GM21367 (cell line): ENCODE data around the gene ATP9A.
"Not testable (repeated sequence)": the region's sequence is repeated elsewhere in the genome, so short reads cannot be mapped to it uniquely, and the experiment has no call there.

Source experiments
- ATAC-seq: cut with Tn5 transposase; IDR thresholded peaks from one replicate; pipeline ENCODE4 v1.9.1; 2021; ENCODE audit not compliant: unreplicated experiment

Gene ATP9A

DNA sequence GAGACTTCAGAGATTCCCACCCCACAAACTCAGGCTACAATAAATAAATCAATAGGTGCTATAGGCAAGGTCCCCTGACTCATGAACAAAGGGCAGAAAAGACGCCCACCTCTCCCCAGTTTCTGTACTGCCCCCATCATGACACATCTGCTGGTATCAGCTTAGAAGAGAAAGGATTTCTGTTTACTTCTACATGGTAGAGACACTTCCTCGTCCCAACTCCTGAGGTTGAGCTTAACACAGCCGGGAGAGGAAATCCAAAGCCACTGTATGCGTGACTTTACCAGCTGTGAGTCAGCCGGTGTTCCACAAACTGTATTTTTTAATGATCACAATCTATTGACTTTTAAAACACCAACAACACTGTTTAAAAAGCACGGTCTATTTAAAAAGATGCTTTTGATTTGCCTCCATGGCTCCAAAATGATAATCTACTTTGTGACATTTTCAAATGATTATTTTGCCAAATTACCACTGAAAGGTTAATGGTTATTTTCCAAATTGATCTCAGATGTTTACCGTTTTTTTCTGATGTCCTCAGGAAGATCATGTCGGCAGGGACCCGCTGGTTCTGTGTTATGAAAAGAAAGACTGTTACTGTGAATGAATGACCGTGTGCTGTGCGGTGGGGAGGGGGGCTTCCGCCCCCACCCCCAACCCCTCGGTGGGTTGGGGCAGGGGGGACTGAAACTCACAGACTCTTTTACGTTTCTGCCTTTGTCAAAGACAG, 72.5 kb downstream of the ATP9A start:
- no peak for ATAC-seq

DNA sequence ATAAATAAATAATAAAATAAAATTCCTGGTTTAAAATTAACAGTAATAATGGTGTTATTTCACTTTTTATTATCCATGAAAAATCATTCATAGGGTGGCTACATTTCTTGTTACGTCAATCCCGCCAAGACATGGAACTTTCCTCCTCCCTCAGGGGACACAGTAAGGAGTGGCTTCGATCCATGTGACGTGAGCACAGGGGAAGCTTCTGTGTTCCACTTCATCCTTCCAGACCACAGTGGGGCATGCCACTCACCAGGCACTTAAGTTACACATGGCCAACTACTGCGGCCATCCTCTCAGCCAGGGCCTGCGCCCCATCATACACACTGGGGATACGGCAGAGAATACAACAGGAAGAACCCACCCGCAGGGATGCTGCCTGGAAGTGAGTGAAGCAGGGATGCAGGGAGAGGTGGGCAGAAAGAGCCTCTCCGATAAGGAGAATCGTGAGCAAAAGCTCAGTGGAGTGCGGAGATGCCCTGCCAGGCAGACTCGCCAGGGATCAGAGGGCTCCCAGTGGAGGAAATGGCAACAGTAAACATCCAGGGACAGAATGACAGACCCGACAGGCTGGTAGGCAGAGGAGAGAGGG, 75.3 kb downstream of the ATP9A start:
- no peak for ATAC-seq

DNA sequence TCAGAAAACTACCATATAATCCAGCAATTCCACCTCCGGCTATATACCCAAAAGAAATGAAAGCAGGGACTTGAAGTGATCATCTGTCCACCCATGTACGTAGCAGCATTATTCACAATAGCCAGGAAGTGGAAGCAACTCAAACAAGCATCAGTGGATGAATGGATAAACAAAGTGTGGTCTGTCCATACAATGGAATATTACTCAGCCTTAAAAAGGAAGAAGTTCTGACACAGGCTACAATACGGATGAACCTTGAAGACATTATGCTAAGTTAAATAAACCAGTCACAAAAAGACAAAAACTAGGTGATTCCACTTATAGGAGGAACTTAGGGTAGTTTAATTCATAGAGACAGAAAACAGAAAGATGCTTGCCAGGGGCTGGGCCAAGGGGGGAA, 76.5 kb downstream of the ATP9A start:
- no peak for ATAC-seq

DNA sequence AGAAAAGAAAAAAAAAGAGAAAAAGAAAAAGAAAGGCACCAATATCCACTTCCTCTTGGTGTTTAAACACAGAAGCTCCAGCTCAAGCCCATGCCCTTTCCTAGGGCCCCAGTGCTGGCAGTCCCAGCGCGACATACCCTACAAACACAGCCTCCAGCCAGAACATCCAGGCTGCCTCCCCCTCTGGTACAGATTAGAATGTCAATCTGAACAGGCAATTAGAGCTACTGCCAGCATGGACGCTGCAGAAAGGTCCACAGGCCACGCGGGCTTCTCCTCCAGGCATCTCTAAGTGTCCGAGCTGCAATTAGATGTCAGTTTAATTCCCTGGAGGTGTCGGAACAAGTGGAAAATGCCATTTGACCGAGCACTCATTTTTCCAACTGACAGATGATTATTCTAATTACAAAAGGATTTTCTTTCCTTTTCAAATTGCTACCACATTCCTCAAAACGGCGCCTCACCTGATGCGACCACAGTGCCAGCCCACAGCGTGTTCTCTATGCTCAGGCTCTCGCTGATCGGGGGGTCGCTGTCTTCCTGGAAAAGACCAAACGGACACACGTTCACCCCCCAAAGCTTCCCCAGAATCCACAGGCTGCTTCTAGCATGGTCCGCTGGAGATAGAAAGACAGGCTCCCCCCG, 79.5 kb downstream of the ATP9A start:
- ATAC-seq, result no peak

DNA sequence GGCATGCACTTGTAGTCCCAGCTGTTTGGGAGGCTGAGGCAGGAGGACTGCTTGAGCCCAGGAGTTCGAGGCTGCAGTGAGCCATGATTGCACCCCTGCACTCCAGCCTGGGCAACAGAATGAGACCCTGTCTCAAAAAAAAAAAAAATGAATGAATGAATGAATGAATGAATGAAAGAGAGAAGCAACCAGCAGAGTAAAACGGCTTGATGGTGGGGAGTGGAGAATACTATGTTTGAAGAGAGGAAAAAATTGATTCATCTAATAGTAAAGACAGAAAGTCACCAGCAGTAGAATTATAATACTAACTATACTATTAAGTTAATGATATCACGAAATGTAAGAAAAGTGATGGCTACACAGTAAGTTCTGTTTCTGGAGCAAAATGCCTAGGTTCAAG, 80.6 kb downstream of the ATP9A start:
- ATAC-seq, result no peak

DNA sequence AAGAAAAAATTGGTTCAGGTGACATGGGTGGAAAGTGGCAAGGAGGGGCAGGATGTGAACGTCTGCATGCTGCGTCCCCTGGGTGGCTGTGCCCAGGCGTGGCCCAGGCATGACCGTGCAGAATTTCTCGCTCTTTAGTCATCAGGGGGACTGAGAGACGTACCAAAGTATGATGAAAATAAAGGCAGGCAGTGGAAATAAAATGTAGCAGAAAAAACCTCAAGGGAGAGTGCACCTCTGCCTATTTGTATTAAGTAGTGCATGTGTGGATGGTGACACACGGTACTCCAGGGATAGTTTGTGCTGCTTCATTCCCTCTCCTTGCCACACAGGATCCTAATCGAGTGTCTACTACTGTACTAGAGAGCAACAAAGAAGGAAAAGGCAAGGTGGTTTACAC, 81.1 kb downstream of the ATP9A start:
- ATAC-seq, result no peak

DNA sequence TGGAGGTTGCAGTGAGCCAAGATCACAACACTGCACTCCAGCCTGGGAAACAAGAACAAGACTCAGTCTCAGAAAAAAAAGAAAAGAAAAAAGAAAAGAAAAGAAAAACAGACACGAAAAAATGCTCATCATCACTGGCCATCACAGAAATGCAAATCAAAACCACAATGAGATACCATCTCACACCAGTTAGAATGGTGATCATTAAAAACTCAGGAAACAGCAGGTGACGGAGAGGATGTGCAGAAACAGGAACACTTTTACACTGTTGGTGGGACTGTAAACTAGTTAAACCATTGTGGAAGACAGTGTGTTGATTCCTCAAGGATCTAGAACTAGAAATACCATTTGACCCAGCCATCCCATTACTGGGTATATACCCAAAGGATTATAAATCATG, 82.7 kb downstream of the ATP9A start:
- ATAC-seq, result not testable (repeated sequence)

DNA sequence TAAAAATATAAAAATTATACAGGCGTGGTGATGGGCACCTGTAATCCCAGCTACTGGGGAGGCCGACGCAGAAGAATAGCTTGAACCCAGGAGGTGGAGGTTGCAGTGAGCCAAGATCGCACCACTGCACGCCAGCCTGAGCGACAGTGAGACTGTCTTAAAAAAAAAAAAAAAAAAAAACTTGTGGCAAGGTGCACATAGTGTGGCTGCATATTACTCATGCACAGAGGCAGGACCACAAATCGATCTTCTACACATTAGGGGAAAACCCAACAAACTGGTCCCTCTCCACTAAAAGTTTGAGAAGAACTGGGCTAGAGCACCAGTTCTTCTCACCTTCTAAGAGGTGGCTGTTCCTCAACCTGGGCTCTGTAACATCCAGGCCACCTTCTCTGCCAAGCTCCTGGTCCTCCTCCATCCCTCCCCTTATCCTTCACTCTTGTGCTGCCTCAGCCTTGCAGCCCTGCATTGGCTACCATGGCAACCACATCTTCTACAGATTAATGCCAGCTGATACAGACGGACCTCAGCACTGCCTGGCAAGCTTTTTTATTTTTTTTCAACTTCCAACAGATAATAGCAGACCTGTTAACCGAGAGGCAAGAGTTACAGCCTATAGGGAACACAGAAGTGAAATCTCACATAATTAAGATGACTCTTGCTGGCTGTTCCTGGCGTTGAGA, 88.0 kb downstream of the ATP9A start:
- no peak for ATAC-seq

DNA sequence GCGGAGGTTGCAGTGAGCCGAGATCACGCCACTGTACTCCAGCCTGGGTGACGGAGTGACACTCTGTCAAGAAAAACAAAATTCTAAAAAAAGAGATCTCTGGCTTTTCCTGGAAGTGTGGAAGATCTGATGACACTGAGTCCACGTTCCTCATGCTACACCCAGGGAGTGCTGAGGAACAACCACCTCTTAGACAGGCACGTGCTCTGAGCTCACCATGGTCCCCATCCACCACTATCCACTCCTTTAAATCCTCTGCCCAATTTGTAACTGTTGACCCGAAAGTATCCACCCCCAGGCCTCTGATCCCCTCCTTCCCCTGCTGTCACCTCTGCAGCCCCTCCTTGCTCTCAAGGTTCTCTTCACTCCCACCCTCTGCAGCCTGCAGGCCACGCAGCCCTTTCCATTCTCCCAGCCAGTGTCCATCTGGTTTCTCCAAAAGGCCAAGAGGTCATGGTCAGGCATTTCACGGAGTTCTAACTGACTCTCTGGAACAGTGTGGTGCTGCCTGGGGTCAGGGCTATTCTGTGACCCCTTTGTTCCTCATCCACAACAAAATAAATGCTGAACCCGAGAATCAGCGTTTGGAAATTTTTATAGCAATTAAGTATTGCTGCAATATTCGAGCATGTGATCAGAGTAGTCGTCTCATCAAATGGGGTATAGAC, 88.8 kb downstream of the ATP9A start:
- ATAC-seq, result no peak

DNA sequence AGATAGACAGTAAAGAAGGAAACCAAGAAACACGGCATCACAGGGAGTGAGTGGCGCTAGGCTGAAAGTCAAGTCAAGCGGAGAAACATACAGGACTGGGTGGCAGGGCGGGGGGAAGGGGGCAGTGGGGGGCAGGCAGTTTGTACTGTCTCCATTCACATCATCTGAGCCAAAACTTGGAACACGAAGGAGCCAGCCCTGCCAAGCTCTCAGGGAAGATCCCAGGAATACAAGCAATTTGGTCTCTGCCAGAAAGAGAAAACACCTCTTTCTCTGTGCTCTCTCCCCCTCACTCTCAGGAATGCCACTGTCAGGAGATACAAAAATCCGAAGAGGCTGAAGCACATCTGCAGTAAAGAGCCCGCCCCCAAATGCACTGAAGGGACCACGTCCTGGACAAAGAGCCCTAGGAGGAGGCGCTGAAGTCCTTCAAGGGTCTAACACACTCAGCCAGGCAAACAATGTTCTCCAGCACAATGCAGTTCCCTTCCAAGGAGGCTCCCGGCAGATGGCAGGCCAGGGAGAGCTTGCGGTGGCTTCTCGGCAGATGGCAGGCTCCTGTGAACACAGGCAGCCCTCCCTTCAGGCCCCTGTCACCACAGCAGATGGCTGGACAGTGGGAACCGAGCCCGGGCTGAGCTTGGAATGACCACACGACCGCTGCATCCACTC, 90.0 kb downstream of the ATP9A start:
- ATAC-seq, result no peak

DNA sequence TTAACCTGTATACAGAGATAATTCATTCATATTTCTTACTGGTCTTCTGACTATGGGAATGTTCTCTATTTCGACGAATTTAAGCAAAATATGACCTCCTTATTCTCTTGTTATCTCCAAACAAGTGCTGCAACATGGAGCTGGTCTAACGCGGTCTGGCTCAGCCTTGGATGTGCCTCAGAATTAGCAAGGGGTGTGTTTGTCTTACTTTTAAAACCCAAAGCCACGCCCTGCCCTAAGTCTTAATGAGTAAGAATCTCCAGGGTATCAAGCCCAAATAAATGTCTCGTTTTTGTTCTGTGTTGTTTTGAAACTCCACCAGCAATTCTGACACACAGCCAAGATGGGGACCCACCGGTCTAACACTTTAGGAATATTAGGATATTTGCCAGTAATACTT, 99.2 kb downstream of the ATP9A start:
- no peak for ATAC-seq

DNA sequence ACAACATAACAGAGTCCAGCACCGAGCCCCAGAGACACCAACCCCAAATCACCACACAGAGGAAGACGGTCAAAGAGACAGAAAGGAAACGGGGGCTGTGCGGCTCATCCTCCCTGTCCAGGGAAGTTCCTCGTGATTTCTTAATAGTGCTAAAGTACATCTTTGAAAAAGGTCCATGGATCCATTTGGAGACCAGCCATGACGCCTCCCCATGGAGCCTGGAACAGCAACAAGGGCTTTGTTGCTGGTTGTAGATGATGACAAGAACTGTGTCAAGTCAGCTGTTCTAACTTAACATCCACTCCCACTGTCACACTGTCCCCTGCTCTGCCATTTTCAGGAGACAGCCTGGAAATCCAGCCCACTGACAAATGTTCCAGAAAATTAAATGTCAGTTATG, 99.7 kb downstream of the ATP9A start:
- ATAC-seq, result no peak

DNA sequence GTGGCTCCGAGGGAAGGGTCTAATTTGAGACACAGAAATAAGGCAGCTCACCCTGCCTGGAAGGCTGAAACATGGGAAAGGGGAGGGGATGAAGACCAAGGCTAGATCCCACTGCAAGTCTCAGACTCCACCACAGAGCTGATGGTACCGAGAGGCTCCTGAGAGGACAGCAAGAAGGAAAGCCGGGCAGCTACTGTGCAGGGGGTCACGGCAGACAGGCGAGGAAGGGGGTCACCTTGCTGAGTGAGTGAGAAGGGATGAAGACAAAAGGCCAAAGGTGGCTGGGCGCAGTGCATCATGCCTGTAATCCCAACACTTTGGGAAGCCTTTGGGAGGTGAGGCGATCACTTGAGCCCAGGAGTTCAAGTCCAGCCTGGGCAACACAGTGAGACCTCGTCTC, 100.7 kb downstream of the ATP9A start:
- no peak for ATAC-seq

DNA sequence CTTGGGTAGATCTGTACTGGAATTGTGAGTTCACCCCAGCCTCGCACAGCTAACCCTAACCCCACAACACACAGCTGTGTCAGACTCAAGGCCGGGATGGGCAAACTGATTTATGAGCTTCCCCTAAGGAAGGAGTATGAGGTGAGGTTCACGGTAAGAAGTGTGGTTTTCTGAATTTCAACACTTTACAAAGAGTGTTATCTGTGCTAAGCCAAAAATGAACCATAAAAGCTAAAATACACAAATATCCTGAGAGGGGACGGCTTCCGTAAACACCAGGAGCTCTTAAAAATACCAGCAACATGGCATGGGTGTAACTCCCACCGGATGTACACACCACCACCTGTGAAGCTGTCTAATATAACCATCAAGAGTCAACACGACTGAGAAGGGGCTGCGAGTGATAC, 101.2 kb downstream of the ATP9A start:
- no peak for ATAC-seq

DNA sequence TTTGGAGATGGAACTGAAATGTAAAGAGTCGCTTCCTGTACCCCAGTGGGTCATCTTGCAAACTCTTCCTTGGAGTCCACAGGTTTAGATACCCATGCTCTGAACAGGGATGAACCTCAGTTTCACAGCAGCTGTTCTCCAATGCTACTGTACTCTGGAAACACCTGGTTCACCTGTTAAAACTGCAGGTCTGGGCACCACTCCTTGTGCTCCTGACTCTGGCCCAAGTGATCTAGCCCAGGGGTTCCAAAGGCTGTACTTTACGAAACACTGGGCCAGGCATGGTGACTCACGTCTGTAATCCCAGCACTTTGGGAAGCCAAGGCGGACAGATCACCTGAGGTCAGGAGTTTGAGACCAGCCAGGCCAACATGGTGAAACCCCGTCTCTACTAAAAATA, 102.1 kb downstream of the ATP9A start:
- ATAC-seq, result no peak

DNA sequence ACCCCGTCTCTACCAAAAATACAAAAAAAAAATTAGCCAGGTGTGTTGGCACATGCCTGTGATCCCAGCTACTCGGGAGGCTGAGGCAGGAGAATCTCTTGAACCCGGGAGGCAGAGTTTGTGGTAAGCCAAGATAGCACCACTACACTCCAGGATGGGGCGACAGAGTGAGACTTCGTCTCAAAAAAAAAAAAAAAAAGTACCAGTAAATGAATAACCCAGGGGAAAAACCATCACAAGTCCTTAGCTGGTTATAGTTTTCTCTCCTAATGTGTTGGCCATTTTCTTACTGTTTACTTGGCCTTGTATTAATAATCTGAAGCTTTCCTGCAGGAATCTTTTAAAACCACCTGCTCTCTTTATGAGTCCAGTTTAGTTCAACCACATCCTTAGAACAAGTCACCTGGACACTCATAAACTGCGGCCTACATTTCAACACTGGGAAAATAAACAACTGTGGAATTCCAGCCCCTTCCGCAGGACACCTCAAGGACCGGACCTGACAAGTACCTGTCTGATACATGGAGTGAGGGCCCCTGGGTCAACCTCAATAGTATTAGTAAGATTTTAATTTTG, 102.6 kb downstream of the ATP9A start:
- no peak for ATAC-seq

DNA sequence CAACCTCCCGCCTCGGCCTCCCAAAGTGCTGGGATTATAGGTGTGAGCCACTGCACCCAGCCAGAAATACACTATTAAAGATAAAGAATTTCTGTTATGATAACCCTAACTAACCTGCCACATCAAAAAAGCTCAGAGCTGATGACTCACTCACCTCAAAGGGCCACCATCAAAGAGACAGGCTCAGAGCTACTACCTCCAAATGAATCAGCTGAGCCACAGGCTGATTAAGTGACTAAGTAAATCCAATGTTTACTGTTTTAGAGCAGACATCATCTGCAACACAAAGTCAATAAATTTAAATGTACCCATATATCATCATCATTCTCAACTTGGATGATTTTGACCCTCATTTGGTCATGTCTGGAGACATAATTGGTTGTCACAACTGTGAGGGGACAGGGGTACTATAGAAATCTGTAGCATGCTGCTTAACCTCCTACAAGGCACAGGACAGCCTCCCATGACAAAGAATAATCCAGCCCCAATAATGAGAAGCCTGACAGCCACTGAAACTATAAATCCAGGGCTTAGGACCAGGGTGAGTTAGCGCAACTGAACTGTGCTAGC, 106.5 kb downstream of the ATP9A start:
- ATAC-seq, result no peak

DNA sequence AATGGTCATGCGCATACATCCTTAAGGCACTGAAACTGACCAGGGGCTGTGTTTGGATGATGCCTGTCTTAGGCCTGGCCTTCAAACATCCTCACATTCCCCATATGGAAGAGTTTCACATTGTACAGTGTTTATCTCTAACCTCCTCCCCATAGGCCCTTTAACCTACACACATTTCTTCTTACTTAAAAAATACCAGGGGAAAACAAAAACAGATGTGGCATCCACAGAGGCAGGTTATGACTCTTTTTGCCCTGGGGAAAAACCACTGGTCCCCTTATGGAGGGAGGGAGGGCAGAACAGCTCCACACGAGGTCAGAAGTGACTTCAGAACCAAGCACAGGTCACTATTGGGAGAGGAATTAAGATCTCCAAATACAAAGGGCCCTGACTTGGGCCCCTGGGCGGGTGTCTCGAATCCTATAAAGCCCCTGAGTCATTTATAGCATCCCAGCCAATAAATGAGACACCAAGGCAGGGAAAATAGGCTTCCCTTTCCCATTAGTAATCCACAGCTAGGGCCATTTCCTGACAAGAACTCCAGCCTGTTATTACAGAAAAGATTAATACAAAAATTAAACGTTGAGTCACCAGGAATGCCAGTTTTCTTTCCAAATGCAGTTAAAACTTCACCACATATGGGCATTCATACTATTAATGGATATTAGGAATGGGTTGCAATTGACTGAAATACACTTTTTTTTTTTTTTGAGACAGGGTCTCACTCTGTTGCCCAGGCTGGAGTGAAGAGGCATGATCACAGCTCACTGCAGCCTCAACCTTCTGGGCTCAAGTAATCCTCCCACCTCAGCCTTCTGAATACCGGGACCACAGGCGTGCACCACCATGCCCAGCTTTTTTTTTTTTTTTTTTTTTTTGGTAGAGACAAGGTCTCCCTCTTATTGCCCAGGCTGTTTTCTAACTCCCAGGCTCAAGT, 107.2 kb downstream of the ATP9A start:
- no peak for ATAC-seq

DNA sequence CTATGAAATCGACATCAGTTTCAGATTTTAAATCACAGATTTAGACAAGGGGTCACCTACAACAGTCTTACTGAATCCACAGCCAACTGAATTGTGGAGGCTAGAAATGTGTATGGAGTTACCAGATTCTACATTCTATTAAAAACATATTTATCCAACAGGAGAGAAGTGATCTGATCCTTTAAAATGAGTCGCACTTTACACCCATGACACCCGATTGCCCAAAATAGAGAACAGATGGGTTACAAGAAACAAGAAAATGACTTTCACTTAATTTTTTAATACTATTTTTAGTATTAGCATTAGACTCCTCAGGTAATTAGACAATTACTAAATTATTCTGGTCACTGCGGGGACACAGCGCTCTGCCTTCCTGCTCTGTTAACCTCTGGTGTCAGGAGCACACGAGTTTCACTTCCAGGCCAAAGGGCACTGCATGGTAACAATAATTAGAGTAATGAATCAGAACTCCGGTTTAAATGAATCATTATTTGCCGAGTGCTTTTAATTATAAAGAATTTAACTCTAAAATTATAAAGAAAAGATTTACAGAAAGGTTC, 108.6 kb downstream of the ATP9A start:
- ATAC-seq, result no peak
